ENCODE data around the gene RAMACL. TPM values are rescaled to one million over a fixed set of nuclear protein-coding genes. Genes with fewer than 3 reads are reported as not detected.

The RAMACL gene
- total RNA-seq, 1 experiment from 2014 or later: 0.26 TPM

DNA sequence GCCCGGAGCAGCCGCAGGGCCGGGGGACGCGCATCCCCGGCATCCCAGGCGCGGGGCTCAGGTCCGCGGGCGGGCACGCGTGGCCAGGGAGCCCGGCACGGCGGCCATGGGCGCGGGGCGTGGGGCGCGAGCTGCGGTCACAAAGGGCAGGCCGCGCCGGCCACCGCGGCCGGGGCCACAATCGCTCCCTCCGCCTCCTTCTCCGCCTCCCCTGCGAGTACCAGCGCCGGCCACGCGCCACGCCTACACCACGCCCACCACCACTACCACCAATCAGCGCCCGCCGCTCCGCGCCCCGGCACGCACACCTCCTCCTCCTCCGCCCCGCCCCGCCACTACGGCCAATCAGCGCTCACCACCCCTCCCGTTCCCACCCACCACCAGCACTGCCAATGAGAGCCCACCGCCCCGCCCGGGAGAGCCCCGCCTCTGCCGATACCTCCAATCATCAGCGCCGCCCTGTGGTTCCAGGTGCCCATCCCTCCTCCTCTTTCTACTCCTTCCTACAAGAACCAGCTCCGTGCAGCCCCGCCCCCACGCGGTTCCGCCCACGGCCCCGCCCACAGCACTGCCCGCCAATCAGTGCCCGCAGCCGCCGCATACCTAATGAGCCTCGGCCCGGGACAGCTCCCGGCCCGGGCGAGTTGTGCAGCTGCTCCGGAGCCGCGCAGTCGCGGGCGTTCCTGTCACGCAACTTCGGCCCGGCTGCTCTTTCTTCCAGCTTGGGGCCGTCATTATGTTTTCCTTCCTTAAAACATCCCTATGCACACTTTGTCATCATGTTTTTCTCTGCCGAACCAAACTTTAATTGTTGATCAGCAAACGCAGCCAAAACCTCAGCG lies 40.8 kb upstream of the RAMACL start, which contains the start of gene RPS6KA2:
Gene RPS6KA2 (minus strand): TSS at position 219 of the 842 bp plus-strand sequence. CDS start 232 bp downstream, outside the sequence.
- DNase-seq (peak; percentile 94), ATAC-seq (peak; percentile 83)
- Histone ChIP-seq H3K79me2 (ENCODE audit: low read length) (no peaks in the 10 kb centered on the region), H3K9me2 (replicated peaks; ENCODE audit: low read length) (no peaks in the 10 kb centered on the region), H3K4me1 (ENCODE audit: insufficient read depth, low read length) (peaks cover 16% of the 10 kb centered on the region), H3K36me3 (ENCODE audit: low read depth, low read length) (no peaks in the 10 kb centered on the region), H3K27ac (ENCODE audit: low read length) (peak within 1 kb of the TSS; percentile 49), H3K27me3 (ENCODE audit: low read length) (no peaks in the 10 kb centered on the region), H3K9ac (ENCODE audit: low read length) (peak within 1 kb of the TSS; percentile 73), H4K20me1 (ENCODE audit: low read length) (no peaks in the 10 kb centered on the region), H2AFZ (ENCODE audit: low read length) (peak within 1 kb of the TSS; percentile 83), H3K4me2 (ENCODE audit: low read length) (peak within 1 kb of the TSS; percentile 100), H3K9me3 (ENCODE audit: low read length) (no peaks in the 10 kb centered on the region), H3K4me3 (ENCODE audit: low read length) (peak within 1 kb of the TSS; percentile 87), H3F3A (ENCODE audit: low read length, unreplicated experiment) (no peaks in the 10 kb centered on the region)
- intact Hi-C loops (cut with micrococcal nuclease): loop anchor here (1.0 to 10.0 kb wide), 7 partner anchors 54 to 372 kb away; partner anchors contain the start of genes CEP43 and RNASET2
- POLR2A ChIA-PET (ENCODE audit: unreplicated experiment): interaction anchor here (0.6 to 0.7 kb wide), 7 partner anchors 55 to 357 kb away, joined by 3 to 28 read pairs (median 4); no protein-coding TSS in a partner anchor
- no TSS peak for BruUV-seq (replicated peaks)
- TF ChIP-seq, protein P1, sequence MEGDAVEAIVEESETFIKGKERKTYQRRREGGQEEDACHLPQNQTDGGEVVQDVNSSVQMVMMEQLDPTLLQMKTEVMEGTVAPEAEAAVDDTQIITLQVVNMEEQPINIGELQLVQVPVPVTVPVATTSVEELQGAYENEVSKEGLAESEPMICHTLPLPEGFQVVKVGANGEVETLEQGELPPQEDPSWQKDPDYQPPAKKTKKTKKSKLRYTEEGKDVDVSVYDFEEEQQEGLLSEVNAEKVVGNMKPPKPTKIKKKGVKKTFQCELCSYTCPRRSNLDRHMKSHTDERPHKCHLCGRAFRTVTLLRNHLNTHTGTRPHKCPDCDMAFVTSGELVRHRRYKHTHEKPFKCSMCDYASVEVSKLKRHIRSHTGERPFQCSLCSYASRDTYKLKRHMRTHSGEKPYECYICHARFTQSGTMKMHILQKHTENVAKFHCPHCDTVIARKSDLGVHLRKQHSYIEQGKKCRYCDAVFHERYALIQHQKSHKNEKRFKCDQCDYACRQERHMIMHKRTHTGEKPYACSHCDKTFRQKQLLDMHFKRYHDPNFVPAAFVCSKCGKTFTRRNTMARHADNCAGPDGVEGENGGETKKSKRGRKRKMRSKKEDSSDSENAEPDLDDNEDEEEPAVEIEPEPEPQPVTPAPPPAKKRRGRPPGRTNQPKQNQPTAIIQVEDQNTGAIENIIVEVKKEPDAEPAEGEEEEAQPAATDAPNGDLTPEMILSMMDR (conservative IDR thresholded peaks at IDR 0.05; ENCODE audit: low read depth, low read length): no peak
- TF ChIP-seq EZH2phosphoT487 (IDR thresholded peaks at IDR 0.05; ENCODE audit: borderline replicate concordance, low read length) (no peak), EZH2 (IDR thresholded peaks at IDR 0.05; ENCODE audit: low read length, unreplicated experiment) (no peak)
- CTCF ChIA-PET: interaction anchor here (0.7 to 1.5 kb wide), 4 partner anchors 71 to 112 kb away, joined by 4 to 7 read pairs (median 4); no protein-coding TSS in a partner anchor

DNA sequence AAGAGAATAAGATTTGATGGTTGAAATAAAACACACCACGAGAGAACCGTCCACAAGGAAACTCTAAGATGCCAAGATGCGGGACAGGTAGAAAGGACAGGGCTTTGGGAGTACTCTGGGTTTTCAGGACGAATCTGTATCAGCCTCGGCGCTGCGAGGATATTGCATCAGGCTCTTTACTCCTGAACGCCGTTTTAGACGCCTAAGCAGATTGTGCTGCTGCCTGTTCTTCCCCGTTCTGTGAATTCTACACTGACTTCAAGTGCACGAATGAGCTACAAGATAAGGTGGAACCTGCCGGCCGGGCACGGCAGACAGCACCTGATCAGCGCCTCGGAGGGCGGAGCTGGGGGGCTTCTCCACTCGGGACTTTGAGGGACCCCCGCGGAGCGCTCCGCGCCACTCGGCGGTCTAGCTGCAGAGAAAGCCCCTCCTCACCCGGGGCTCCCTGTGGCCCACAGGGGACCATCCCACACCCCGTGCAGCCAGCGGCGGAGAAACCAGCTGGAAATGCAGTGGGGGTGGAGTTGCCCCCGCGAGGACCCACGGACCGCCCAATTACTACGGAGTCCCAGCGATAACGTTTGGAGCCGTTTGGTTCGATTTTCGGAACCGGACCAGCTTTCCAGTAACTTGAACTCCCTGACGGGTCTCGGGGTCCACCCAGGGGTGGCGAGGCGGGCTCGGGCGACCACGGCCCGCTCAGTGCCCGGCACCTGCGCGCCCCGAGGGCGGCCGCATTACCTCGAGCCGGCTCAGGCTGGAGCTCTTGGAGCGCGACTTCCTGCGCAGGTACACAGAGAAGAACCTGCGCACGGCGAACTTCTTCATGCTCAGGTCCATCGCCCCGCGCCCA lies 39.9 kb upstream of the RAMACL start:
- Histone ChIP-seq H3K36me3 (ENCODE audit: low read depth, low read length) (no peaks in the 10 kb centered on the region), H4K20me1 (ENCODE audit: low read length) (no peaks in the 10 kb centered on the region), H3F3A (ENCODE audit: low read length, unreplicated experiment) (no peaks in the 10 kb centered on the region), H3K79me2 (ENCODE audit: low read length) (no peaks in the 10 kb centered on the region), H3K9me2 (replicated peaks; ENCODE audit: low read length) (no peaks in the 10 kb centered on the region), H3K9ac (ENCODE audit: low read length) (peak overlapping the region; percentile 66), H3K4me2 (ENCODE audit: low read length) (peak overlapping the region; percentile 99), H3K4me1 (ENCODE audit: insufficient read depth, low read length) (peaks cover 17% of the 10 kb centered on the region), H2AFZ (ENCODE audit: low read length) (peak overlapping the region; percentile 76), H3K27me3 (ENCODE audit: low read length) (no peaks in the 10 kb centered on the region), H3K9me3 (ENCODE audit: low read length) (no peaks in the 10 kb centered on the region), H3K27ac (ENCODE audit: low read length) (no peak overlapping the region), H3K4me3 (ENCODE audit: low read length) (peak overlapping the region; percentile 87)
- peak; percentile 36 for DNase-seq
- TF ChIP-seq EZH2phosphoT487 (IDR thresholded peaks at IDR 0.05; ENCODE audit: borderline replicate concordance, low read length) (no peak), EZH2 (IDR thresholded peaks at IDR 0.05; ENCODE audit: low read length, unreplicated experiment) (no peak)
- TF ChIP-seq, protein P1 (conservative IDR thresholded peaks at IDR 0.05; ENCODE audit: low read depth, low read length): no peak
- ChIA-PET POLR2A (ENCODE audit: unreplicated experiment) (interaction anchor here (0.5 to 0.6 kb wide), 4 partner anchors 95 to 312 kb away, joined by 4 to 26 read pairs (median 10); no protein-coding TSS in a partner anchor), CTCF (interaction anchor here (1.4 to 1.5 kb wide), 2 partner anchors 70 to 111 kb away, joined by 4 read pairs; no protein-coding TSS in a partner anchor)
- ATAC-seq: peak; percentile 32
- intact Hi-C loops (cut with micrococcal nuclease): loop anchor here (1.0 to 10.0 kb wide), 7 partner anchors 54 to 373 kb away; partner anchors contain the start of genes CEP43 and RNASET2
- BruUV-seq (replicated peaks): no TSS peak
